Astrocyte of the spinal cord (primary cell): ENCODE data around the gene MAP1B.

Experiments used
- DNase-seq: peaks from one replicate; pipeline ENCODE4 v3.0.0; 2011; ENCODE audit warnings: low read depth, low spot score
- H3K4me3 ChIP-seq: 2 replicates; pipeline ENCODE4 v1.5.1; 2011; ENCODE audit warnings: low read depth, mild to moderate bottlenecking, low read length, moderate library complexity
- in situ Hi-C: cut with HindIII; loops from 2 replicates; pipeline ENCODE4 v1.10.0; 2017; ENCODE audit warnings: low sequenced_read_pairs
- TF ChIP-seq, protein P1 (sequence below): IDR thresholded peaks from 2 replicates; pipeline ENCODE4 v1.5.1; 2012; ENCODE audit warnings: low read depth, mild to moderate bottlenecking, low read length, inconsistent platforms

The MAP1B gene

GRCh38 chr5:72188166-72188565 is 80.9 kb downstream of the MAP1B start:
- no peak for DNase-seq
- TF ChIP-seq, protein P1, sequence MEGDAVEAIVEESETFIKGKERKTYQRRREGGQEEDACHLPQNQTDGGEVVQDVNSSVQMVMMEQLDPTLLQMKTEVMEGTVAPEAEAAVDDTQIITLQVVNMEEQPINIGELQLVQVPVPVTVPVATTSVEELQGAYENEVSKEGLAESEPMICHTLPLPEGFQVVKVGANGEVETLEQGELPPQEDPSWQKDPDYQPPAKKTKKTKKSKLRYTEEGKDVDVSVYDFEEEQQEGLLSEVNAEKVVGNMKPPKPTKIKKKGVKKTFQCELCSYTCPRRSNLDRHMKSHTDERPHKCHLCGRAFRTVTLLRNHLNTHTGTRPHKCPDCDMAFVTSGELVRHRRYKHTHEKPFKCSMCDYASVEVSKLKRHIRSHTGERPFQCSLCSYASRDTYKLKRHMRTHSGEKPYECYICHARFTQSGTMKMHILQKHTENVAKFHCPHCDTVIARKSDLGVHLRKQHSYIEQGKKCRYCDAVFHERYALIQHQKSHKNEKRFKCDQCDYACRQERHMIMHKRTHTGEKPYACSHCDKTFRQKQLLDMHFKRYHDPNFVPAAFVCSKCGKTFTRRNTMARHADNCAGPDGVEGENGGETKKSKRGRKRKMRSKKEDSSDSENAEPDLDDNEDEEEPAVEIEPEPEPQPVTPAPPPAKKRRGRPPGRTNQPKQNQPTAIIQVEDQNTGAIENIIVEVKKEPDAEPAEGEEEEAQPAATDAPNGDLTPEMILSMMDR: no peak
- in situ Hi-C loops: no loop called here
- H3K4me3 ChIP-seq: no peak overlapping the region

- TF ChIP-seq, protein P1: no peak
- no peak overlapping the region for H3K4me3 ChIP-seq
- in situ Hi-C loops: no loop called here
- DNase-seq: no peak
These were observed 81.9 kb downstream of the MAP1B start for GRCh38 chr5:72189146-72189545.

GRCh38 chr5:72191404-72191803 is 84.1 kb downstream of the MAP1B start:
- DNase-seq: no peak
- no peak overlapping the region for H3K4me3 ChIP-seq
- in situ Hi-C loops: no loop called here
- TF ChIP-seq, protein P1: no peak

DNA sequence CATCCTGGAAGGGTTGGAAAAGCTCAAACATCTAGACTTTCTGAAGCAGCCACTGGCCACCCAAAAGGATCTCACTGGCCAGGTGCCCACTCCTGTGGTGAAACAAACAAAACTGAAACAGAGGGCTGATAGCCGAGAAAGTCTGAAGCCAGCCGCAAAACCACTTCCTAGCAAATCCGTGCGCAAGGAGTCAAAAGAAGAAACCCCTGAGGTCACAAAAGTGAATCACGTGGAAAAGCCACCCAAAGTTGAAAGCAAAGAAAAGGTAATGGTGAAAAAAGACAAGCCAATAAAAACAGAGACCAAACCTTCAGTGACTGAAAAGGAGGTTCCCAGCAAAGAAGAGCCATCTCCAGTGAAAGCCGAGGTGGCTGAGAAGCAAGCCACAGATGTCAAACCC is 87.6 kb downstream of the MAP1B start:
- TF ChIP-seq, protein P1: no peak
- in situ Hi-C loops: no loop called here
- H3K4me3 ChIP-seq: no peak overlapping the region
- peak; percentile 80 for DNase-seq

GRCh38 chr5:72195581-72195980 is 88.3 kb downstream of the MAP1B start:
- no peak overlapping the region for H3K4me3 ChIP-seq
- in situ Hi-C loops: no loop called here
- no peak for DNase-seq
- TF ChIP-seq, protein P1: no peak

DNA sequence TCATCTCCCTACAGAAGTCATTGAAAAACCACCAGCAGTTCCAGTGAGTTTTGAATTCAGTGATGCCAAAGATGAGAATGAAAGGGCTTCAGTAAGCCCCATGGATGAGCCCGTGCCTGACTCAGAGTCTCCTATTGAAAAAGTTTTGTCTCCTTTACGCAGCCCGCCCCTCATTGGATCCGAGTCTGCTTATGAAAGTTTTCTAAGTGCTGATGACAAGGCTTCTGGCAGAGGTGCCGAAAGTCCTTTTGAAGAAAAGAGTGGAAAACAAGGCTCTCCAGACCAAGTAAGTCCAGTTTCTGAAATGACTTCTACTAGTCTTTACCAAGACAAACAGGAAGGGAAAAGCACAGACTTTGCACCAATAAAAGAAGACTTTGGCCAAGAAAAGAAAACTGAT is 90.1 kb downstream of the MAP1B start:
- in situ Hi-C loops: no loop called here

More for the DNA sequence above, 90.1 kb downstream of the MAP1B start:
- no peak for DNase-seq
- no peak overlapping the region for H3K4me3 ChIP-seq
- TF ChIP-seq, protein P1: no peak
